HL-60 (cell line): Measurements from ENCODE around the gene EDARADD.

Source experiments
- REST ChIP-seq: IDR thresholded peaks from 2 replicates; pipeline ENCODE4 v1.6.1; 2012; ENCODE audit warnings: low read depth; ENCODE audit not compliant: insufficient replicate concordance
- TF ChIP-seq, protein P1 (sequence below): IDR thresholded peaks from one replicate; pipeline ENCODE4 v1.5.1; 2011; ENCODE audit warnings: low read length, control low read depth, inconsistent platforms; ENCODE audit not compliant: insufficient read depth

DNA sequence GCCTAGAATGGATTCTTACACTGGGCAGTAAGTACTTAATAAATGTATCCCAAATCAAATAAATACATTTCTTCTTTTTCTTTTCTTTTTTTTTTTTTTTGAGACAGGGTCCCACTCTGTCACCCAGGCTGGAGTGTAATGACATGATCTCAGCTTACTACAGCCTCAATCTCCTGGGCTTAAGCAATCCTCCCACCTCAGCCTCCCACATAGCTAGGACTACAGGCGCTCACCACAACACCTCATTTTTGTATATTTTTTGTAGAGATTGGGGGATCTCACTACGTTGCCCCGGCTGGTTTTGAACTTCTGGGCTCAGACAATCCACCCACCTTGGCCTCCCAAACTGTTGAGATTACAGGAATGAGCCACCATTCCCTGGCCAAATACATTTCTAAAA lies 66.0 kb downstream of the EDARADD start:
- TF ChIP-seq REST: no peak
- TF ChIP-seq, protein P1, sequence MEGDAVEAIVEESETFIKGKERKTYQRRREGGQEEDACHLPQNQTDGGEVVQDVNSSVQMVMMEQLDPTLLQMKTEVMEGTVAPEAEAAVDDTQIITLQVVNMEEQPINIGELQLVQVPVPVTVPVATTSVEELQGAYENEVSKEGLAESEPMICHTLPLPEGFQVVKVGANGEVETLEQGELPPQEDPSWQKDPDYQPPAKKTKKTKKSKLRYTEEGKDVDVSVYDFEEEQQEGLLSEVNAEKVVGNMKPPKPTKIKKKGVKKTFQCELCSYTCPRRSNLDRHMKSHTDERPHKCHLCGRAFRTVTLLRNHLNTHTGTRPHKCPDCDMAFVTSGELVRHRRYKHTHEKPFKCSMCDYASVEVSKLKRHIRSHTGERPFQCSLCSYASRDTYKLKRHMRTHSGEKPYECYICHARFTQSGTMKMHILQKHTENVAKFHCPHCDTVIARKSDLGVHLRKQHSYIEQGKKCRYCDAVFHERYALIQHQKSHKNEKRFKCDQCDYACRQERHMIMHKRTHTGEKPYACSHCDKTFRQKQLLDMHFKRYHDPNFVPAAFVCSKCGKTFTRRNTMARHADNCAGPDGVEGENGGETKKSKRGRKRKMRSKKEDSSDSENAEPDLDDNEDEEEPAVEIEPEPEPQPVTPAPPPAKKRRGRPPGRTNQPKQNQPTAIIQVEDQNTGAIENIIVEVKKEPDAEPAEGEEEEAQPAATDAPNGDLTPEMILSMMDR: no peak
